Measurements from ENCODE around the gene KDM3A.

The KDM3A gene, protein sequence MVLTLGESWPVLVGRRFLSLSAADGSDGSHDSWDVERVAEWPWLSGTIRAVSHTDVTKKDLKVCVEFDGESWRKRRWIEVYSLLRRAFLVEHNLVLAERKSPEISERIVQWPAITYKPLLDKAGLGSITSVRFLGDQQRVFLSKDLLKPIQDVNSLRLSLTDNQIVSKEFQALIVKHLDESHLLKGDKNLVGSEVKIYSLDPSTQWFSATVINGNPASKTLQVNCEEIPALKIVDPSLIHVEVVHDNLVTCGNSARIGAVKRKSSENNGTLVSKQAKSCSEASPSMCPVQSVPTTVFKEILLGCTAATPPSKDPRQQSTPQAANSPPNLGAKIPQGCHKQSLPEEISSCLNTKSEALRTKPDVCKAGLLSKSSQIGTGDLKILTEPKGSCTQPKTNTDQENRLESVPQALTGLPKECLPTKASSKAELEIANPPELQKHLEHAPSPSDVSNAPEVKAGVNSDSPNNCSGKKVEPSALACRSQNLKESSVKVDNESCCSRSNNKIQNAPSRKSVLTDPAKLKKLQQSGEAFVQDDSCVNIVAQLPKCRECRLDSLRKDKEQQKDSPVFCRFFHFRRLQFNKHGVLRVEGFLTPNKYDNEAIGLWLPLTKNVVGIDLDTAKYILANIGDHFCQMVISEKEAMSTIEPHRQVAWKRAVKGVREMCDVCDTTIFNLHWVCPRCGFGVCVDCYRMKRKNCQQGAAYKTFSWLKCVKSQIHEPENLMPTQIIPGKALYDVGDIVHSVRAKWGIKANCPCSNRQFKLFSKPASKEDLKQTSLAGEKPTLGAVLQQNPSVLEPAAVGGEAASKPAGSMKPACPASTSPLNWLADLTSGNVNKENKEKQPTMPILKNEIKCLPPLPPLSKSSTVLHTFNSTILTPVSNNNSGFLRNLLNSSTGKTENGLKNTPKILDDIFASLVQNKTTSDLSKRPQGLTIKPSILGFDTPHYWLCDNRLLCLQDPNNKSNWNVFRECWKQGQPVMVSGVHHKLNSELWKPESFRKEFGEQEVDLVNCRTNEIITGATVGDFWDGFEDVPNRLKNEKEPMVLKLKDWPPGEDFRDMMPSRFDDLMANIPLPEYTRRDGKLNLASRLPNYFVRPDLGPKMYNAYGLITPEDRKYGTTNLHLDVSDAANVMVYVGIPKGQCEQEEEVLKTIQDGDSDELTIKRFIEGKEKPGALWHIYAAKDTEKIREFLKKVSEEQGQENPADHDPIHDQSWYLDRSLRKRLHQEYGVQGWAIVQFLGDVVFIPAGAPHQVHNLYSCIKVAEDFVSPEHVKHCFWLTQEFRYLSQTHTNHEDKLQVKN (N-terminal part only)

DNA sequence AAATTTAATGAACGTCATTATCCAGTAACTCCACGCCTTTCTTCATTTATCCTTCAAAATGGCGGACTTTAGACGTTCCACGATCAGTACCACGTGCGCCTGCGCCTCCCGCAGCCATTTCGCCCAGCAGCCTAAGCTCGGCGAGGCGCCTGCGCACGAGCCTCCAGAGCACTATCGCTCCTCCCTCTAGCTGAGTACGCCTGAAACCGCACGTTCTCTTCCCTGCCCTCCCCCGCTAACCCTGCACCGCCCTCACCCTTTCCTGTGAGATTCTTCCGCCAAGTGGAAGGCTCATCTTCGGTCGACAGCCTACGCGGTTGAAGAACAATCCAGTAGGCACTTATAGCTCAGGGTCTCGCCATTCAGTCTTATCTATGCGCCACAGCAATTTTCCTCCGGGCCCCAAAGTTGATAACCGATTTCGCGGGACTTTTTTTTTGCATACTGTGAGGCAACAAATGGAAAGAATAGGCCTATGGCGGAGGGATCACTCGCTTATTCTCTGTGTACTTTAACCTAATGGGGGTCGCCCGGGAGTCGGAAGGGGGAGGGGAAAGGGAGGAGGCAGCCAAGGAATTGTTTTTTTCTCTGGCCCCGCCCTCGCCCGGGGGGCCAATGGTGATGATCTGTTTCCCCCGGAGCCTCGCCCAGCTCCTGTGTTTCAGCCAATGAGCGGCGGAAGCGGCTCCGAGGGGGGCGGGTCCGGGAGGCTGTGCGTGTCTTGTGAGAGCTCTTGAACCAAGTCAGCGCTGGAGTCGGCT is at the start of gene KDM3A:
TSS of gene KDM3A (plus strand) at position 741 of the 761 bp plus-strand sequence. CDS start 677 bp downstream, outside the sequence.
- peak; percentile 99 for DNase-seq (ENCODE audit: low spot score)

DNA sequence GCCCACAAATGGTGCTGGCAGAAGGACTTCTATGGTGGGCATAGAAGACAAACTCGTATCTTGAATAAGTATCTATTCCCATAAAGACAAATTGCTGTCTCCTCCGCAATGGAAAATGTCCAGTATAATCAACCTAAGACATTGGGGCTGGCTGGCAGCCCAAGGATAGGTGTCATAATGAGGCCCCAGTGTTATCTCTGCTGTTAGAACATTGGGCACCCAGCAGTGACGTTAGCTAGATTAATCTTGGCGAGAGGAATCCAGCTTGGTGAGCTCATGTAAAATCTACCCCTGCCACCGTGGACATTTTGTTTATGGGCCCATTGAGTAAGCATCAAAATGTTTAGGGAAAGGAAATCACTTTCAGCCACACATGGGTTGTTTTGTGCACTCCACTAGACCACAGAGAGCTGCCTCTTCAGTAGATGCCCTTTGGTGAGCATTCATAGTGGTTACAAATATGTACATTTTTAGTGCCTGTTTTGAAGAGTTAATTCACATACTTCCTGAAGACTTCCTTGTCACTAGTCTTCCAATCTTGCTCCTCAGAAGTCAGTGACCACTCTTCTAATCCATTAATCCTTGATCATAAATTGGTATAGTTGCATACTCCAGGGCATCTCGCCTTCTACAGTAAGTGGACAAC is 48.2 kb upstream of the KDM3A start:
- no peak for DNase-seq (ENCODE audit: low spot score)

DNA sequence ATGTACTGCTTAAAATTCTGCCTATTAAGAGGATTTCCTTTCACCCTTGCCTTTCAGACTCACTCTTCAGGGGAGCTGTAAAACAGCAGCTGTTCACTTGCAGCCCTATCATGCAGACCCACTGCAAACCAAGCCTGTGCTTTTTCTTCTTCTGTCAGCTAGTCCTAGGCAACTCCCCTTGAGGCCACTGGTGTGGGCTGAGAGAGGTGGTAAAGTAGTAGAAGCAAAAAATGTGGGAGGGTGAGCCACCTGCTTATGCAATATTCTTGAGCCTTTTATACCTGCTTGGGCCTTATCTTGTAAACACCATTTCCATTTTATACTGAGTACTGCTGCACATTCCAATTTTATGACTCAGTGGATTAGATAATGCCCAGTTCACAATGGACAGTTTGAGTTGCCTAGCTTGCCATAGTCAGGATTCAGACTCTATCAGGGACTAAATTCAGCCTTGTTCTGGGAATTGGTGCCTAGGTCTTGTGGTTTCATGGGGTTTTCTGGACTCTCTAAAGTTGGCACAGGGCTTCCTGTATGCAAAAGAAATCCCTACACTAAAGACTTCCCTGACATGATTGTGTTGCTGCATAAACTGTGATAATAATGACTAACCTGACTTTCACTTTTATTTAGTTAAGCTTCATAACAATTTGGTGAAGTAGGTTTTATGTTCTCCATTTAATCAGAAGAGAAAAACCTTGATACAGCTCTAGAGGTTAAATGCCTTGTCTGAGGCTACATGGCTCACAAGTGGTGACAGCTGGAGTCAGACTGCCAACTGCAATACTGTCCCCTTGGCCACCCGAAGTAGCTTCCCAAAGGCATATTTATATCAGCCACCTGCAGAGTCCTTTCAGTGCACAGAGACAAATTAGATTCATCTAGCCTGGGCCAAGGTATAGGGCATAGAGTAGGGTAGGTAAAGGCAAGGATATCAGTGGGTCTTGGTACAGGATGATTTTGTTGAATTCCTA is 47.4 kb upstream of the KDM3A start:
- DNase-seq (ENCODE audit: low spot score) = no peak

DNA sequence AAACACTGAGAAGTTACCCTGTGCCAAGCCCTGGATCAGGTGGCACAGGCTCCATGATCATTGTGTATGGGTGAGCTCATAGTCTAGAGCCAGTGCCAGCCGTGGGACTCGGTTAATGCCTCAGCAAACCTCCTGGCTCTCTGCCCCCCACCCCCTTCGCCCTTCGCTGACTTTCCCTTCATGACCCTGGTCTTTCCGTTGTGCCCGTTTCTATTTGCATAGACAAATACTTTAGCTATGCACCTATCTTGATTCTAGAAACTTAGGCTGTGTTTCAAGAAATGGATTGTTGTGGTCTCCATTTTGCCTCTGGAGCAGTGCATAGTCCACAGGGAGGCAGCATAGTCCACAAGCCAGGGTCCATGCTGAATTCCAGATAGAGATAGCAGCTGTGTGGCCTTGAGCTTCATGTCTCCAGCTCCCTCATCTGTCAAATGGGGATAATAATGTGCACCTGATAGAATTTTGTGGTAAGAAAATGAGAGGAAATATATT is 44.8 kb upstream of the KDM3A start:
- DNase-seq (ENCODE audit: low spot score) = no peak

DNA sequence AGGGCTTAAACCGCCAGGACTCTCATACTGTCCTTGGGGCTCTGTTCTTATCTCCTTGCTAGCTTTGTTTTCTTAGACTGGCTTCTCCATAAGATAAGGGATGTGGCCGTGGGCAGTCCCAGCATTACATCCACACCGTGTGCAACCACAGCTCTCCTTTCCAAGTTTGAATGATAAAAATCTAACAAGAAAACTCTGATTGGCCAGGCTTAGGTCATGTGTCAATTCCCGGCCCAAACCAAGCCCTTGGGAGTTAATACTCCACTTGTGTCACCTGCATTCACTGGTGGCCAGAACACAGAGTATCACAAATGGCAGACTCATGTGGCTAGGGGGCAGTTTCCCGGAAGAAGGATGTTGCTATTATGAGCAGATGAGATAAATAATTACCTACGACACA is 43.2 kb upstream of the KDM3A start:
- DNase-seq (ENCODE audit: low spot score) = no peak

DNA sequence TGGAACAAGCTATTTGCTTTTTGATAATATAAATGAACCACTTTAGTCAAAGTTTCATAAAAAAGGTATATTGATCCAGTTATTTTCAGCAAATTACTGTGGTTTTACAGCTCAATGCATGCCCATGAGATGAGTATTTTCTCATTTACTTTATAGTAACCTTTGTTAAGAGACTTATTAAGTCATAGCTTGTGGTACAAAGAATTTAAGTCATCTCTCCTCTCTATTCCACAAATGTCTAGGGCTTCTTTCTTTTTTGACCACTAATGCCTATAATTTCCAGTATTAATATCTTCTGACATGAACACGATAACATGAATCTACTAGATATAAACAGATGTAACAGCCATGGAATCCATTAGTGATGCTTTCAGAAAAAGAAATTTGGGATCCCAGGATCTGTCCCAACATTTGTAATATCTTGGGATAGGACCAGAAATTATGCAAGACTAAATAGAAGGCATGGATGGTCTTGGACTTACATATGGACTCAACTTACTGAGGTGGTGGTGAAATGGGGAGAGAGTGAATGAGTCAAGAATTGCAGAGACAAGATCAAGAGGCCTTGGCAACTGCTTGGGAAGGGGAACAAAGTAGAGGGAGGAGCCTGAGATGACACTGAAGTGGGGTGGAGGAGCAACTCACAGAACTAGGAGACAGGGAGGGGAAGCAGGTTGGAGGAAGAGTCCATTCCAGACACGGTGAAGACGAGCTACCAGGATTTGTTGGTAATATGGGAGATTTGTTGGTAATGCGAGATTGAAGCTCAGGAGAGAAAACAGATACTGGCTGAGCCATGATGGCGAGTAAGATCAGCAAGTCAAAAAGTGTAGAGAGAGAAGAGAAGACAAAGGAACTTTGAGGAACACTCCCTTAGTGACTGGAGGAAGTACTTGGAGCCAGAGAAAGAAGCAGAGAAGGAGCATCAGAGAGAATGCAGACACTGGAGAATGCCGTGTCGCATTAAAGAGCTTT is 42.4 kb upstream of the KDM3A start:
- DNase-seq (ENCODE audit: low spot score) = no peak

DNA sequence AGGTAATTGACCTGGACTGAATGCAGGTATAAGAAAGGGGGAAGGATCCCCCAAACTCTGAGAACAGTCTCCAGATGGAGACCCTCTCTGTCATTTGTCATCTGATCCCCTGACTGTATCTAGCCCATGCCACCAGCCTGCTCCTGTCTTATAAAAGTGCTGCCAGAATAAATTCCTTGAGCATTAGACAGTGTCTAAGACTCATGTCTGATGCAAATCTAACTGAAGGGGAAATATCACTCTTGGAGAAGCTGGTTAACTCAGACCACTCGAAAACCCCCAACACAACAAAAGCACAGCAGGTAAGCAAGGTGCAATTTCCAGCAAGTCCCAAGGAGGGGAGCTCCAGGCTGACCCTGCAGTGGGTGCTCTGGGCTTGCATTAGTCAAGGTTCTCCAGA is 40.9 kb upstream of the KDM3A start:
- no peak for DNase-seq (ENCODE audit: low spot score)

DNA sequence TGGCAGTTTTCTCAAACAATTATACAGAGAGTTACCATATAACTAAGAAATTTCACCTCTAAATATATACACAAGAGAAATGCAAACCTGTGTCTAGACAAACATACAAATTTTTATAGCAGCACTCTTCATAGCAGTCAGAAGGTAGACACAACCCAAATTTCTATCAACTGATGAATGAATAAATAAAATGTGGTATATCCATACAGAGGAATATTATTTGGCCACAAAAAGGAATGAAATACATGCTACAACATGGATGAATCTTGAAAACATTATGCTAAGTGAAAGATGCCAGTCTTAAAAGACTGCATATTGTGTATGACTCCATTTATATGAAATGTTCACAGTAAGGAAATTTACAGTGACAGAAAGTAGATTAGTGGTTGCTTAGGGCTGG is 30.6 kb upstream of the KDM3A start:
- no peak for DNase-seq (ENCODE audit: low spot score)

DNA sequence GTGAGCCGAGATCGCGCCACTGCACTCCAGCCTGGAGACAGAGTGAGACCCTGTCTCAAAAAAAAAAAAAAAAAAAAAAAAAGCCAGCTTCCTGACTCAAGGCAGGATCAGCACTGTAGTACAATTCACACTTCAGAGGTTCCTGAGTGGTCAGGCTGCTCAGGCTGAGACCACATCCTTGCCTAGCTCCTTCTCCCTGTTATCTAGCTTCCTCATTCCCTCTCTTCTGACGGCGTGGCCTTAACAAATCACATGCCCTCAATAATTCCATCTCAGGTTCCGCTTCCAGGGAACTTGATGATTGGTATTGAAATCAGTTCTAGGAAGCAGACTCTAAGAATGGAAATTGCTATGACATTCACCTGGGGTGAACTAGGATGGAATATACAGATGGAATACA is 29.8 kb upstream of the KDM3A start:
- DNase-seq (ENCODE audit: low spot score) = no peak

DNA sequence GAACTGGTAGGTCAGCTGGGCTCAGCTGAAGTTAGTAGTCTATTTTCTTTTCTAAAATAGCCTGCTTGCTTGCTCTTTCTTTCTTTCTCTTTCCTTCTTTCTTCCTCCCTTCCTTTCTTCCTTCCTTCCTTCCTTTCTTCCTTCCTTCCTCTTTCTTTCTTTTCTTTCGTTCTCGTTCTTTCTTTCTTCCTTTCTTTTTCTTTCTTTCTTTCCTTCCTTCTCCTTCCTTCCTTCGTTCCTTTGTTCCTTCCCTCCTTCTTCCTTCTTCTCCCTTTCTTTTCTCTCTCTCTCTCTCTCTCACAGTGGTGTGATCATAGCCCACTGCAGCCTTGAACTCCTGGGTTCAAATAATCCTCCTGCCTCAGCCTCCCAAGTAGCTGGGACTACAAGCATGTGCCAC is 29.2 kb upstream of the KDM3A start:
- DNase-seq (ENCODE audit: low spot score) = no peak

DNA sequence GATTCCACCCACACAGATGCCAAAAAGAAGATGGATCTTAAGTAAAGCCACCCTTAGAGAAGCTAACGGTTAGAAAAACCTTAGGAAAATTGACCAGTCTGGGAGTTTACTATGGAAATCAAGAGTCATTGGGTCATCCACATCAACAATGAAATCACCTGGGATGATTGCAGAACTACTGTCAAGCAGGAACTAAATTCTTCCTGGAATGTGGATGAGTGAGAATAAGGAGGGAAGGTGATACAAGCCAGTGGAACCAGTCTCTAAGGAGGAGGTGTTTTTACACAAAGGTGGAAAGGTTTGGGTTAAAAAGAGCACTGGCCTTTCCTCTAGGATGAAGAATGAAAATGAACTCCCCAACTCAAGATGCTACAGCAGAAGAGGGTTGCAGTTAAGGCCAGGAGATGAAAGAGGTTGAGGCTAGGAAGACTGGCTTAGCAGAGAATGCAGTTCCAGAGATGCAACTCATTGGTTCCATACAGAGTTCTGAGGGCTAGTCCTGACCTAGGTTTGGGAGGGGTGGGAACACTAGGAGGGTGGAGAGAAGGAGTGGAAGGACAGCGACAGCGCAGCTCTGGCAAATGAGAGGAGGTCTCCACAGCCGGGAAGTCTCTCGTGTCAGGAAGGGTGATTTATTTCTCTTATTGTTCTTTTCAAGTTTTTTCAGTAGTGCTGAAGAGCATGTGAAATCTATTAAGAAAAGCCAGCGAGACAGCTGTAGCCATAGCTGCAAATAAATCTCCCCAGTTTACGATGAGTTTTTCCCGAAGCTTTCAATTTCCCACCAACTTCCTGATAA is 27.7 kb upstream of the KDM3A start:
- DNase-seq (ENCODE audit: low spot score) = no peak

DNA sequence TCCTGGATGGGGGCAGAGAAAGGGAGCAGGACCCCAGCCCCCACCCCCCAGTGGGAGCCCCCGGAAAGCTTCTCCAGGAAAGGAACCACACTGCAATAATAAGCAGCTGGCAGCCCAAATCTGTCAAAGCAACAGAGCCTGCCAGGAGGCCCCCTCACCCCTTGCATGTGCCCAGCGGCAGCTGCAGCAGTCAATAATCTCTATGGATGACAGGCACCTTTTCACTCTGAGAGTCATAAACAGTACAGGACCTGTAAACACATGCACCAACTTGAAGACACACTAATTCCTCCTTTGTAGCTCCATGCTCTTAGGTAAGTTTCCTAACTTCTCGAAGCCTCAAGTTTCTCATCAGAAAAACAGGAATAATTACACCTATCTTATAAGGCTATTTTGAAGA is 26.2 kb upstream of the KDM3A start:
- no peak for DNase-seq (ENCODE audit: low spot score)

DNA sequence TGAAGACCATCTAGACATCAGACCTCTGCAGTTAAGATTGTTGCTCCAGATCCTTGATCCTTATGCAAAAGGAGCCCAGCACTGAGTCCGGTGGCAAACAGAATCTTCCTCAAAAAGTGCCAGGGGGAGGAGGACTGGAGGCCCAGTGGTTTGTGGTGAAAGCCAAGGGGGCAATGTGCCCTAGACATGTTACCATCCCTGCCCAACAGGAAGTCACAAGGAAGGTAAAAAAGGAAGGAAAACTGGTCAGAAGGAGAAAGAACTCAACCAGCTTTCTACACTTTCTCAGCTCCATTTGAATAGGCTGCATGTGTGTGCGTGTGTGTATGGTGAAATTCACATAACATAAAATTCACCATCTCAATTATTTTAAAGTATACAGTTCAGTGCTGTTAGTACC is 25.0 kb upstream of the KDM3A start:
- no peak for DNase-seq (ENCODE audit: low spot score)

DNA sequence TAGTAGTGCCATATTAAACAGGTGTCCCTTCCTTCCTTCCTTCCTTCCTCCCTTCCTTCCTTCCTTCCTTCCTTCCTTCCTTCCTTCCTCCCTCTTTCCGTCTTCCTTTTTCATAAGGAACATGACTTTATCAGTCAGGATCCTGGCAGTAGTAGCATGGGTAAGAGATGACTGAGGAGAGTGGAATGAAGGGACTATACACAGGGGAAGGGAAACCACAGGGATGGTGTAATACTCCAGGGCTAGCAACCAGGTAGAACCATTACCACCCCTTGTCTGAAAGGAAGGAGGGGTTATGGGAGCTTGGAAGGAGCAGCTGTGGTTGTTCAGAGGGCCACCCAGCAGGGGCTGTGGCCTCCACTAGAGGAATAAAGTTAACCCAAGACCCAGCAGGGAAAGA is 23.2 kb upstream of the KDM3A start:
- no peak for DNase-seq (ENCODE audit: low spot score)

DNA sequence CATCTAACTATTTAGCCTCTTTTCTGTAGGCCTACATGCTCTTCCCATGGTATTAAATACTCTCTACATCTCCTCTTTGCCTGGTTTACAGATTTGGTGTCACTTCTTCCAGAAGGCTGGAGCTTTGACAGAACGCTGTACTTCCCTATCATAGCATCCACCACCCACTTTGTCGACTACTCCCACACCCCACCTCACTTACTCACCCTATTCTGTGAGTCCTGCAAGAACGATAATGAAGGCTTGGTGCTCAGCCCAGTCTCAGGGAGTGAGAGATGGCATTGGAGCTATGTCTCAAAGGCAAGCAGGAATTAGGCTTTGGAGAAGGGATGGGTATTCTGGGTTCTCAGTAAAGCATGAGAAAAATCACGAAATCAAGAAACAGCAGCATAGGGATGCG is 20.3 kb upstream of the KDM3A start:
- DNase-seq (ENCODE audit: low spot score) = no peak

DNA sequence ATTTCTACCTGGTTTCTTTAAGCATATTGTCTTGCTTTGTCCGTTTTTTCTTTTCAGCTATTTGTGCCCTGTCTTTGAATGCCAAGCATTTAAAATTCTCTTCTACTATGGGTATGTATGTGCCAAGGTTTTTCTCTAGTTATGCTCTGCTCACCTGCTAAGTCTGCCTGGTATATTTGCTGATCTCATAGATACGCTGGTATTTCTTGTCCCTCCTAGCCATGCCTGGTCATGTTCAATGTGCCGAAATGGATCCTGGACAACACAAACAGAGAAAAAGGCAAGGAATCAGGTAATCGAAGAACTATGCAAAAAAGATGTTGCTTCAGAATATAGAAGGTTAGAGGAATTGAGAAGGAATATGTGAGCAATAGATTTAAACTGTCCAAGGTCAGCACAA is 14.9 kb upstream of the KDM3A start:
- DNase-seq (ENCODE audit: low spot score) = no peak

DNA sequence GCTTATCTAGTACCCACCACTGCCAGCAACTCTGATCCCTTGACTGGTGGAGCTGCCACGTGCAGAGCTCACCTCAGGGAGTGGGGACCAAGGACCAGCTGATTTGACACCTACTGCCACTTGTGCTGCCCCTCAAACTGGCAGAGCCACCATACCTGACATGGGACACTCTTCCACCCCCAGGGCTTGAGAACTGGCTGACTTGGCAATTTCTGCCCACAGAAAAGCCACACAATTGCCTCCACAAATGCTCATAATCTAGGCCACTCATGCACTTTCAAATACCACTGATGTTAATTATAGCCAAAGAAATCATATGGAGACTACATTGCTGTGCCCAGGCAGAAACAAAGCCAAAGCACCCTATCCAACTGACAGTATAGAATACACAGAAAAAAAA is 11.8 kb upstream of the KDM3A start:
- DNase-seq (ENCODE audit: low spot score) = no peak

DNA sequence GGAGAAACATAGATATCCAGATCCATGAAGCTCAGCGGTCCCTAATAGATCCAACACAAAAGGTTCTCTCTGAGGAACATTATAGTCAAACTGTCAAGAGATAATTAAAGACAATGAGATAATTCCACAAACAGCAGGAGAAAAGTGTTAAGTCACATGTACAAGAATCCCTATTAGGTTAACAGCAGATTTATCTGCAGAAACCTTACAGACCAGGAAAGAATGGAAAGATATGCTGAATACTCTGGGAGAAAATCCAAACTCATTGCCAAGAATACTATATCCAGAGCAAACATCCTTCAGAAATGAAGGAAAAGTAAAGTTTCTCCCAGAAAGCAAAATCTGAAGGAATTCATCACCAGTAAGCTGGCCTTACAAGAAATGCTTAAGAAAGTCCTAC is 10.8 kb upstream of the KDM3A start:
- DNase-seq (ENCODE audit: low spot score) = no peak

All from activated CD4-positive, alpha-beta T cell treated with anti-CD3 and anti-CD28 coated beads, Interleukin-2, Interleukin-4, amounts not matched to agents 100 ng/mL and 50 ng/mL, durations not matched to agents 16 hours and 8 hours (primary cell).